H1 (cell line): ENCODE data around the gene PRPF6.

Experiments used
- CTCF ChIP-seq, 3 experiments: IDR thresholded peaks; 1 replicate in 2 of 3; 2 replicates in 1 of 3; pipeline versions ENCODE4 v1.5.1 to v1.6.1; 2011; ENCODE audit warnings: low read length in 3 of 3, mild to moderate bottlenecking in 3 of 3, inconsistent platforms in 2 of 3, low read depth in 1 of 3, moderate library complexity in 1 of 3; ENCODE audit not compliant: insufficient read depth in 1 of 3; ENCODE audit errors: control extremely low read depth in 1 of 3
- POLR2A ChIP-seq, 2 experiments: IDR thresholded peaks; 1 replicate in 1 of 2; 2 replicates in 1 of 2; pipeline ENCODE4 v1.6.1; 2011; ENCODE audit warnings: low read depth in 2 of 2, low read length in 2 of 2, mild to moderate bottlenecking in 2 of 2; ENCODE audit errors: control extremely low read depth in 1 of 2
- TAF1 ChIP-seq: IDR thresholded peaks from 2 replicates; pipeline ENCODE4 v1.6.1; 2011; ENCODE audit warnings: mild to moderate bottlenecking, low read depth, low read length

- TF ChIP-seq POLR2A (IDR thresholded peaks at IDR 0.05; ENCODE audit: control extremely low read depth in 1 of 2, low read depth in 2 of 2, low read length in 2 of 2) (no peak), TAF1 (no peak), CTCF (IDR thresholded peaks at IDR 0.05; ENCODE audit: control extremely low read depth in 1 of 3, insufficient read depth in 1 of 3, low read depth in 1 of 3, low read length in 3 of 3) (no peak)
Measured at GRCh38 chr20:64073476-64074183, 92.7 kb downstream of the PRPF6 start.
